Subcutaneous adipose tissue (tissue), 4 donors: ENCODE results near the gene CLIC5. TPM values are rescaled to one million over a fixed set of nuclear protein-coding genes. Genes with fewer than 3 reads are reported as not detected.

Experiments
- total RNA-seq, 4 donors: library from RNA; depleted of rRNA; stranded (reverse); fragments of >200 nt; gene quantifications; one replicate each; pipeline ENCODE4 v1.1.0, GENCODE V29; 2016
- TF ChIP-seq, protein P1 (sequence below): fragments of 450-650 bp; IDR thresholded peaks from one replicate; pipeline ENCODE4 v1.5.1; 2016; ENCODE audit warnings: low read depth, mild to moderate bottlenecking, control low read depth, antibody characterized with exemption, moderate library complexity

CLIC5 gene
- total RNA-seq, 4 donors from 2014 or later: 2.0 to 15.2 (median 8.5) TPM

DNA sequence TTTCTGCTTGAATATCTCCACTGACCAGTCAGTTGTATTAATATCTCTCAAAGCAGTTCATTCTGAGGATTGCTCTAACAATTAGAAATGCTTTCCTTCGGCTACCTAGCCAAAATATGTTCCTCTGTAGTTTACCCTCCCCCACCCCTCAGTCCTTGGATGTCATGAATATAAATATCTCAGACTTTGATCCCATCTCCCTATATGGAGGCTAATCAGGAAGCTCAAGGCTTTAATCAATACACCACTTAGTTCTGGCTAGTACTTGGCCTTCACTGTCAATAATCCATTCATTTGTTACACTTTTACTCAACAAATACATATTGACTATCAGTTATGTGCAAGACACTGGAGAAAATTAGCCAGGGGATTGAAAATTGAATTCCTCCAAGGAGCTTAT lies 60.1 kb downstream of the CLIC5 start:
- TF ChIP-seq, protein P1, sequence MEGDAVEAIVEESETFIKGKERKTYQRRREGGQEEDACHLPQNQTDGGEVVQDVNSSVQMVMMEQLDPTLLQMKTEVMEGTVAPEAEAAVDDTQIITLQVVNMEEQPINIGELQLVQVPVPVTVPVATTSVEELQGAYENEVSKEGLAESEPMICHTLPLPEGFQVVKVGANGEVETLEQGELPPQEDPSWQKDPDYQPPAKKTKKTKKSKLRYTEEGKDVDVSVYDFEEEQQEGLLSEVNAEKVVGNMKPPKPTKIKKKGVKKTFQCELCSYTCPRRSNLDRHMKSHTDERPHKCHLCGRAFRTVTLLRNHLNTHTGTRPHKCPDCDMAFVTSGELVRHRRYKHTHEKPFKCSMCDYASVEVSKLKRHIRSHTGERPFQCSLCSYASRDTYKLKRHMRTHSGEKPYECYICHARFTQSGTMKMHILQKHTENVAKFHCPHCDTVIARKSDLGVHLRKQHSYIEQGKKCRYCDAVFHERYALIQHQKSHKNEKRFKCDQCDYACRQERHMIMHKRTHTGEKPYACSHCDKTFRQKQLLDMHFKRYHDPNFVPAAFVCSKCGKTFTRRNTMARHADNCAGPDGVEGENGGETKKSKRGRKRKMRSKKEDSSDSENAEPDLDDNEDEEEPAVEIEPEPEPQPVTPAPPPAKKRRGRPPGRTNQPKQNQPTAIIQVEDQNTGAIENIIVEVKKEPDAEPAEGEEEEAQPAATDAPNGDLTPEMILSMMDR: no peak

DNA sequence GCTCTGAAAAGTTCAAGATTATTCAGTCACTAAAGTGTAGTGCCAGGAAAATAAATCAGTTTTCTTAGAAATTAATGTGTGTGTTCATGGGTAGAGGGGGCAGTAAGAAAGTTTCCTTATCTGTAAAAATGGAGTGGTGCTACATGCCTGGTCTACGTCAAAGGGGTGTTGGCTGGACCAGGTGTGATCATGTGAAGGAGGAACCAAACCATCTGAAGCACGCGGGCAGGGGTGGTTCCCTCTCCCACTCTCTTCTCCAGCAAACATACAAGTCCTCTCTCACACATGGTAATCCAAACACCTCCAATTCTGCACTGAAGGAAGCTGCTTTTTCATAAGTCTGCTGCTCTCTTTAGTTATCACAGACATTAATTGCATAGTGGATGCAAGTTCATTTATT lies 63.1 kb downstream of the CLIC5 start:
- TF ChIP-seq, protein P1: no peak

DNA sequence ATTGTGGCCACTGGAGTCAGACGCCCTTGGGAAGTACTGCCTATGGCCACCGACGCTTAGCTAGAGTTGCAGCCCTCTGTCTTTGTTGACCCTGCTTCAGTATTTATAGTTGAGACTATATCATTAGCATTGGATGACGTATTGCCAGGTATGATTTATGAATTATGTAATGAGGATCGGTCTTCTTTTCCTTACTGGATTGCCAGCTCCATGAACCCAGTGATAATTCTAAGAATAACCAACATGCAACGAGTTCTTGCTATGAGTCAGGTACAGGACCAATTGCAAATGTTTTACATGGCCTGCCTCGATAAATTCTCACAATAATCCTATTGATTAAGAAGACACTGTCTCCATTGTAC lies 63.5 kb downstream of the CLIC5 start:
- TF ChIP-seq, protein P1: no peak

DNA sequence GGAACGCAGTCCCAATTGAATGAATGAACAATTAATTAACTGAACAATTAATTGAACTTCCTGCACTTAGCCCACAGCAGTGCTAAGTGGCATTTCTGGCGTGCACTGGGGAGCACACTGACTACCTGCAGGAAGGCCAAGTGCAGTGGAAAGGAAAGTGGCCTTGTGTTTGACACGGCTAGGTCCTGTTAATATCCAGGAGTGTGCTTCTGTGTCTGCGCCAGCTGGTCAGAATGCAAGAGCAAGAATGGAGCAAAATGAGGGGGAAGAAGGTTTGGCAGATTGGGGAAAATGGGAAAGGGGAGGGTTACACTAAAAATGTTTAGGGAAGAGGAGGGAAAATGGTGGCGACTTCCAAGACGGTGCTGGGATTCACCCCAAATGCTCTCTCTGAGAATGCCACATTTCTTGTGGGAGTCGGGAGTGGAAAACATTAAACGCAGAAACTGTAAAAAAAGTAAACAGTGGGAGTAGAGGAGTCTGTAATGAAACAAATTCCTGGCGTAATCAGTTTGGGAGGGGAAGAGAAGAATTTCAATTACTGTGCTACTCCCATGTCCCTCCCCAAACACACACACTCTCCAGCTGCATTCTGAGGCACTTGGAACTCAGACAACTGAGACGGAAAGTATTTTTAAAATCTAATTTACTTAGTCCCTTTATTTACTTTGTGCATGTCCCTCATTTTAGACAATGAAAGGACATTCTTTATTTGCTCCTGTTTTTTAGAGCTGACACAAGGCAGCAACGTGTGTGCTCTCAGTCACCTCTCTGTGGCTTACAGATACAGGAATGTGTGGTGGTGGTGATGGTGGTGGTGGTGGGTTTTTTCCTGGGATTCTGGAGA lies 64.1 kb downstream of the CLIC5 start:
- TF ChIP-seq, protein P1: no peak

DNA sequence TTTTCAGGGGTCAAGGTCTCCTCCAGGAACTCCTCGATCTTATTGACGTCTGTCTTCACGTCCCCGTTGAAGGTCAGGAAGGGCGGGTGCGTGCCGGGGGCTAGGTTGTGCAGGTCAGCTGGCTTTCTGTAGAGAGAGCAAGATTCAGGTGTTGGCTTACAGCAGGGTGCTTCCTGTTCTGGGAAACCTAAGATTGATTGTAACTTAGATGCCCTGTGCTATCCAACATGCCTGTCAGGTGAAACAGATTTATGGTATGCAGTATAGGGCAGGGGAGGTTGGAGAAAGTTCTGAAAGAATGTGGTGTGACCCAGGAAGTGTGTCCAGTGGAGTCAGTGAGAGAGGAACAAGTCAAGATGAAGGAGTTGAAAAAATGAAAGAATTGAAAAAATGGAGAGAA lies 66.4 kb downstream of the CLIC5 start:
- TF ChIP-seq, protein P1: no peak

DNA sequence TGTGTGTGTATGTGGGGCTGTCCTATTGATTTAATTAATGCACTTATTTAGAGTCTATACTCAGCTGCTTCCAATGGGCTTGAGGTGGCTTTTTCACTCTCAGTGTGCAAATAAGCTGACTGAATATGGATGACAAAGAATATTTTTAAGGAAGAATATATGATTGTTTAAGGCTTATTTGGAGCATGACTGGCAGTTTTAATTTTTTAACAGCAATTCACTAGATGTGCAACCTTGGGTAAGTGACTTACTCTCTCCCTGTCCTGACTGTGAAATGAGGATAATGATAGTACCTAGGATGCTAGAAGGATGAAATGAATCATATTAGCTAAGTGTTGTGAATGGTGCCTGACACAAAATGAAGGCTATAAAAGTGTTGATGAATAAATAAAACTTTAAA lies 67.9 kb downstream of the CLIC5 start:
- TF ChIP-seq, protein P1: no peak

DNA sequence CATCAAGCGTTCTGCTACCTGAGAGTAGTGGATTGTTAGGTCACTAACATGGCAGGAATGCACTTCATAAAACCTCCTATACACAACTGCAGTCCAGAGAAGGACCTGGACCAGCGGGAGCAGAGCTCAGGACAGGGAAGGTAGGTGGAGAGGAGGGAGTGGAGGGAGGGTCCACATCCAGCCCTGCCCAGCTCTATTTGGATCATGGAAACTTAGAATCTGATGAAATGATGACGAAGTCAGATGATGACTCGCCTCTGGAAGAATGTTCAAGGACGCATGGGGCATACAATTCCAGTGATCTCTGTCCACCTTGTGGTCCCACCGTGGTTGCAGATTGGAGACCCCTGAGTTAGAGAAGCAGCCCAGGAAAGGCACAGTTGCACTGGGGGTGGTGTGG lies 68.8 kb downstream of the CLIC5 start:
- TF ChIP-seq, protein P1: no peak
